SK-N-SH treated with all-trans-retinoic acid at 6 μM for 48 hours (cell line): ENCODE data around the gene ZBTB34.

Source experiments
- ISL1 ChIP-seq: fragments of 250-450 bp; sonication (Bioruptor Pico); IDR thresholded peaks from 2 replicates; pipeline ENCODE4 v2.1.2; 2022; ENCODE audit warnings: mild to moderate bottlenecking, moderate library complexity
- OSR1 ChIP-seq: fragments of 250-450 bp; sonication (Bioruptor Pico); IDR thresholded peaks from 2 replicates; pipeline ENCODE4 v1.8.0; 2022; ENCODE audit warnings: moderate library complexity, mild to moderate bottlenecking, inconsistent platforms
- TF ChIP-seq, protein P1 (sequence below): fragments of 250-450 bp; sonication (Bioruptor Pico); IDR thresholded peaks from 2 replicates; pipeline ENCODE4 v1.8.0; 2020; ENCODE audit warnings: mild to moderate bottlenecking, moderate library complexity, borderline replicate concordance
- TF ChIP-seq, protein P2 (sequence below): fragments of 250-450 bp; sonication (Bioruptor Pico); IDR thresholded peaks from 2 replicates; pipeline ENCODE4 v1.8.0; 2021; ENCODE audit warnings: low read depth, mild to moderate bottlenecking, moderate library complexity, borderline replicate concordance

DNA sequence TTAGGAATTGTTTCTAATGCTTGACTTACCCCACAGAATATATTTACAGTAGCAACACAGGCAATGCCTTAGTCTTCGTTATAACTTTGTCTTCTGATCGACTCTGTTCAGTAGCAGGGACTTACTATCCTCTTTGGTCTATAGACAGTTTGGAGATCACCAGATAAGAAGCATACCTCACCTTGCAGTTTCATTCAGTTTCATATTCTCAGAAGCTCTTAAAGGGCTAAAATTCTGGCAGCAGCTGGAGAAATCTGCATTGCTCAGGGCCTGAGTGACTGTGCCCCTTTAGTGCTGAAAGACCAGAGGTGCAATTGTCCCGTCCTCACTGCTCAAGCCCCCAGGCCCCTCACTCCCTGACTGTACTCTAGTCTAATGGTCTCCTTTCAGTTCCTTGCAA lies 29.6 kb upstream of the ZBTB34 start:
- TF ChIP-seq, protein P1, sequence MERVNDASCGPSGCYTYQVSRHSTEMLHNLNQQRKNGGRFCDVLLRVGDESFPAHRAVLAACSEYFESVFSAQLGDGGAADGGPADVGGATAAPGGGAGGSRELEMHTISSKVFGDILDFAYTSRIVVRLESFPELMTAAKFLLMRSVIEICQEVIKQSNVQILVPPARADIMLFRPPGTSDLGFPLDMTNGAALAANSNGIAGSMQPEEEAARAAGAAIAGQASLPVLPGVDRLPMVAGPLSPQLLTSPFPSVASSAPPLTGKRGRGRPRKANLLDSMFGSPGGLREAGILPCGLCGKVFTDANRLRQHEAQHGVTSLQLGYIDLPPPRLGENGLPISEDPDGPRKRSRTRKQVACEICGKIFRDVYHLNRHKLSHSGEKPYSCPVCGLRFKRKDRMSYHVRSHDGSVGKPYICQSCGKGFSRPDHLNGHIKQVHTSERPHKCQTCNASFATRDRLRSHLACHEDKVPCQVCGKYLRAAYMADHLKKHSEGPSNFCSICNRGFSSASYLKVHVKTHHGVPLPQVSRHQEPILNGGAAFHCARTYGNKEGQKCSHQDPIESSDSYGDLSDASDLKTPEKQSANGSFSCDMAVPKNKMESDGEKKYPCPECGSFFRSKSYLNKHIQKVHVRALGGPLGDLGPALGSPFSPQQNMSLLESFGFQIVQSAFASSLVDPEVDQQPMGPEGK (CRISPR knock-in tag) = no peak
- no peak for TF ChIP-seq ISL1 (CRISPR knock-in tag)
- TF ChIP-seq, protein P2, sequence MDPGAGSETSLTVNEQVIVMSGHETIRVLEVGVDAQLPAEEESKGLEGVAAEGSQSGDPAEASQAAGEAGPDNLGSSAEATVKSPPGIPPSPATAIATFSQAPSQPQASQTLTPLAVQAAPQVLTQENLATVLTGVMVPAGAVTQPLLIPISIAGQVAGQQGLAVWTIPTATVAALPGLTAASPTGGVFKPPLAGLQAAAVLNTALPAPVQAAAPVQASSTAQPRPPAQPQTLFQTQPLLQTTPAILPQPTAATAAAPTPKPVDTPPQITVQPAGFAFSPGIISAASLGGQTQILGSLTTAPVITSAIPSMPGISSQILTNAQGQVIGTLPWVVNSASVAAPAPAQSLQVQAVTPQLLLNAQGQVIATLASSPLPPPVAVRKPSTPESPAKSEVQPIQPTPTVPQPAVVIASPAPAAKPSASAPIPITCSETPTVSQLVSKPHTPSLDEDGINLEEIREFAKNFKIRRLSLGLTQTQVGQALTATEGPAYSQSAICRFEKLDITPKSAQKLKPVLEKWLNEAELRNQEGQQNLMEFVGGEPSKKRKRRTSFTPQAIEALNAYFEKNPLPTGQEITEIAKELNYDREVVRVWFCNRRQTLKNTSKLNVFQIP = no peak
- TF ChIP-seq OSR1 = no peak
